RWPE2 (cell line): ENCODE data around the gene RC3H2.

ENCODE experiments used
- ATAC-seq: fragments of 200-7000 bp; cut with Tn5 transposase; 3 replicates; pipeline ENCODE4 v1.9.1; 2021; ENCODE audit warnings: low read depth
- DNase-seq: peaks from one replicate; pipeline ENCODE4 v3.0.0-alpha.2; 2020; ENCODE audit warnings: low spot score
- H3K27ac ChIP-seq: fragments of 450-650 bp; 2 replicates; pipeline ENCODE4 v1.5.1; 2017; ENCODE audit warnings: mild to moderate bottlenecking; ENCODE audit not compliant: poor library complexity, severe bottlenecking
- H3K27me3 ChIP-seq: fragments of 250-450 bp; sonication (Bioruptor Pico); 2 replicates; pipeline ENCODE4 v1.5.1; 2021; ENCODE audit warnings: mild to moderate bottlenecking, moderate library complexity; ENCODE audit not compliant: insufficient read depth, poor library complexity, severe bottlenecking
- H3K36me3 ChIP-seq: fragments of 250-450 bp; sonication (Bioruptor Pico); 2 replicates; pipeline ENCODE4 v1.5.1; 2020; ENCODE audit warnings: low read depth, mild to moderate bottlenecking, moderate library complexity
- H3K4me1 ChIP-seq: fragments of 250-450 bp; sonication (Bioruptor Pico); 2 replicates; pipeline ENCODE4 v1.5.1; 2021; ENCODE audit warnings: mild to moderate bottlenecking, moderate library complexity; ENCODE audit not compliant: insufficient read depth, poor library complexity, severe bottlenecking
- H3K4me3 ChIP-seq: fragments of 250-450 bp; sonication (Bioruptor Pico); 2 replicates; pipeline ENCODE4 v1.5.1; 2021; ENCODE audit warnings: mild to moderate bottlenecking, moderate library complexity; ENCODE audit not compliant: severe bottlenecking
- H3K9me3 ChIP-seq: fragments of 250-450 bp; sonication (Bioruptor Pico); 2 replicates; pipeline ENCODE4 v1.5.1; 2021; ENCODE audit warnings: mild to moderate bottlenecking, moderate library complexity; ENCODE audit not compliant: severe bottlenecking
- TF ChIP-seq, protein P1 (sequence below): fragments of 450-650 bp; IDR thresholded peaks from one replicate; pipeline ENCODE4 v1.5.1; 2017; ENCODE audit warnings: mild to moderate bottlenecking, moderate library complexity; ENCODE audit not compliant: poor library complexity, severe bottlenecking

Gene RC3H2

DNA sequence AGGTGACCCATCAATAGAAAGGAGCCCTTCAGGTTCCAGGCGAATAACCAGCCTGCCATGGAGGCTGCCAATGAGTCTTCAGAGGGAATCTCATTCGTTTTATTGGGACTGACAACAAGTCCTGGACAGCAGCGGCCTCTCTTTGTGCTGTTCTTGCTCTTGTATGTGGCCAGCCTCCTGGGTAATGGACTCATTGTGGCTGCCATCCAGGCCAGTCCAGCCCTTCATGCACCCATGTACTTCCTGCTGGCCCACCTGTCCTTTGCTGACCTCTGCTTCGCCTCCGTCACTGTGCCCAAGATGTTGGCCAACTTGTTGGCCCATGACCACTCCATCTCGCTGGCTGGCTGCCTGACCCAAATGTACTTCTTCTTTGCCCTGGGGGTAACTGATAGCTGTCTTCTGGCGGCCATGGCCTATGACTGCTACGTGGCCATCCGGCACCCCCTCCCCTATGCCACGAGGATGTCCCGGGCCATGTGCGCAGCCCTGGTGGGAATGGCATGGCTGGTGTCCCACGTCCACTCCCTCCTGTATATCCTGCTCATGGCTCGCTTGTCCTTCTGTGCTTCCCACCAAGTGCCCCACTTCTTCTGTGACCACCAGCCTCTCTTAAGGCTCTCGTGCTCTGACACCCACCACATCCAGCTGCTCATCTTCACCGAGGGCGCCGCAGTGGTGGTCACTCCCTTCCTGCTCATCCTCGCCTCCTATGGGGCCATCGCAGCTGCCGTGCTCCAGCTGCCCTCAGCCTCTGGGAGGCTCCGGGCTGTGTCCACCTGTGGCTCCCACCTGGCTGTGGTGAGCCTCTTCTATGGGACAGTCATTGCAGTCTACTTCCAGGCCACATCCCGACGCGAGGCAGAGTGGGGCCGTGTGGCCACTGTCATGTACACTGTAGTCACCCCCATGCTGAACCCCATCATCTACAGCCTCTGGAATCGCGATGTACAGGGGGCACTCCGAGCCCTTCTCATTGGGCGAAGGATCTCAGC, 104.8 kb downstream of the RC3H2 start, which contains the start of gene OR1K1:
Gene OR1K1, plus strand, starts transcription at position 58 of the 995 bp plus-strand sequence. Its CDS starts 0 bp downstream, at position 58.
- Histone ChIP-seq H3K27ac (no peak within 1 kb of the TSS), H3K36me3 (no peaks in the 10 kb centered on the region), H3K9me3 (no peaks in the 10 kb centered on the region), H3K4me3 (no peak within 1 kb of the TSS), H3K4me1 (no peaks in the 10 kb centered on the region), H3K27me3 (no peaks in the 10 kb centered on the region)
- ATAC-seq: no peak
- DNase-seq: no peak
- TF ChIP-seq, protein P1, sequence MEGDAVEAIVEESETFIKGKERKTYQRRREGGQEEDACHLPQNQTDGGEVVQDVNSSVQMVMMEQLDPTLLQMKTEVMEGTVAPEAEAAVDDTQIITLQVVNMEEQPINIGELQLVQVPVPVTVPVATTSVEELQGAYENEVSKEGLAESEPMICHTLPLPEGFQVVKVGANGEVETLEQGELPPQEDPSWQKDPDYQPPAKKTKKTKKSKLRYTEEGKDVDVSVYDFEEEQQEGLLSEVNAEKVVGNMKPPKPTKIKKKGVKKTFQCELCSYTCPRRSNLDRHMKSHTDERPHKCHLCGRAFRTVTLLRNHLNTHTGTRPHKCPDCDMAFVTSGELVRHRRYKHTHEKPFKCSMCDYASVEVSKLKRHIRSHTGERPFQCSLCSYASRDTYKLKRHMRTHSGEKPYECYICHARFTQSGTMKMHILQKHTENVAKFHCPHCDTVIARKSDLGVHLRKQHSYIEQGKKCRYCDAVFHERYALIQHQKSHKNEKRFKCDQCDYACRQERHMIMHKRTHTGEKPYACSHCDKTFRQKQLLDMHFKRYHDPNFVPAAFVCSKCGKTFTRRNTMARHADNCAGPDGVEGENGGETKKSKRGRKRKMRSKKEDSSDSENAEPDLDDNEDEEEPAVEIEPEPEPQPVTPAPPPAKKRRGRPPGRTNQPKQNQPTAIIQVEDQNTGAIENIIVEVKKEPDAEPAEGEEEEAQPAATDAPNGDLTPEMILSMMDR: no peak

DNA sequence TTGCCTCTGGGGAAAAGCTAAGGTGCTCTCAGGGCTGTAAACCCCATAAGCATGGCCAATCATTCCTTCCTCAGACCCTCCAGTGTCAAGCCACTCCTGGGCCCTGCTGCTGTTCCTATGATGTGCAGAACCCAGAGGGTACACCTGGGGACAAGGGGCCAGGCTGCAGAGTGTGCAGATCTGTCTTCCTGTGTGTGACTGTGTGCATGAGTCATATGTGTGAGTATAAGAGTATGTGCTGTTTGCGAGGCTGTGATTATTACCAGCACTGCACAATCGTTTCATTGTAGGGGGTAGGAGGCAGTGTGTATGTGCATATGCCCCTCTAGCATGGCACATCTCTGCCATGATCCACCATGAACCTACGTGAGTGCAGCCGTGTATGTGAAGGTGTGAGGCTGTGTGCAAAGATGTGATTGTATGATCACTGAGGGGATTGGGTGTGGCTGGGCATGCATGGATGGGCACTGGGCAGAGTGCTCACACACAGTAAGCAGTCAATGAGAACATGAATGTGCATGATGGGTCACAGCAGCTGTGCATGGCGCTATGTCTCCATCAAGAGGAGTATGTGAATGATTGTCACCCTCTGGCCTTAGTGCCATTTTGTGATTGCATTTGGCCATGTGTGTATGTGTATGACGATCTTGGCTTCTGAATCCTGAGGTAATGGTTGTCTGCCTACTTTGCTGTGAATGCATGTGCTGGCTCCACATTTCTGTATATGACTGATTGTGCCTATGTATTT, 107.7 kb downstream of the RC3H2 start:
- TF ChIP-seq, protein P1: no peak

More for the DNA sequence above, 107.7 kb downstream of the RC3H2 start:
- H3K4me3 ChIP-seq: no peak overlapping the region
- no peak overlapping the region for H3K27ac ChIP-seq
- H3K27me3 ChIP-seq: no peaks in the 10 kb centered on the region
- no peaks in the 10 kb centered on the region for H3K9me3 ChIP-seq
- no peaks in the 10 kb centered on the region for H3K36me3 ChIP-seq
- ATAC-seq (0 out of 3 replicates have a peak, but pooled peaks have one; percentile 33), DNase-seq (no peak)
- no peaks in the 10 kb centered on the region for H3K4me1 ChIP-seq
